Glomerular endothelial cell (primary cell): ENCODE results near the gene ST7. TPM values are rescaled to one million over a fixed set of nuclear protein-coding genes. Genes with fewer than 3 reads are reported as not detected.

Source experiments
- DNase-seq: peaks from one replicate; pipeline ENCODE4 v3.0.0-alpha.2; 2011; ENCODE audit warnings: low read depth, low spot score; ENCODE audit errors: extremely low read depth
- total RNA-seq: library from RNA; depleted of rRNA; stranded (reverse); fragments of >200 nt; gene quantifications from 2 replicates; pipeline ENCODE4 v1.2.3, GENCODE V29; 2015

ST7 gene
- total RNA-seq, 1 donor from 2014 or later = 24.4 TPM

- no peak for DNase-seq
Observed at GRCh38 chr7:117145333-117145732, 192.0 kb downstream of the ST7 start.

GRCh38 chr7:117146059-117146458 lies 192.8 kb downstream of the ST7 start:
- no peak for DNase-seq

- DNase-seq = no peak
Observed at GRCh38 chr7:117146511-117146910, 193.2 kb downstream of the ST7 start.

GRCh38 chr7:117148971-117149370 lies 195.7 kb downstream of the ST7 start:
- DNase-seq = no peak

- DNase-seq = no peak
Observed at GRCh38 chr7:117149692-117150091, 196.4 kb downstream of the ST7 start.

- DNase-seq = no peak
Observed at GRCh38 chr7:117152213-117153007, 199.1 kb downstream of the ST7 start.

- DNase-seq = no peak
Observed at GRCh38 chr7:117153016-117153545, 199.8 kb downstream of the ST7 start.

GRCh38 chr7:117154721-117155120 lies 201.4 kb downstream of the ST7 start:
- no peak for DNase-seq

GRCh38 chr7:117155694-117156093 lies 202.4 kb downstream of the ST7 start:
- no peak for DNase-seq

GRCh38 chr7:117157241-117158209 lies 204.2 kb downstream of the ST7 start:
- DNase-seq = no peak

- DNase-seq = no peak
Observed at GRCh38 chr7:117158941-117159697, 205.8 kb downstream of the ST7 start.

- no peak for DNase-seq
Observed at GRCh38 chr7:117163101-117163500, 209.8 kb downstream of the ST7 start.

- DNase-seq = no peak
Observed at GRCh38 chr7:117164620-117165019, 211.3 kb downstream of the ST7 start.

GRCh38 chr7:117165656-117166055 lies 212.4 kb downstream of the ST7 start:
- DNase-seq = no peak

GRCh38 chr7:117169907-117170306 lies 216.6 kb downstream of the ST7 start:
- DNase-seq = peak; percentile 78

GRCh38 chr7:117171106-117171505 lies 217.8 kb downstream of the ST7 start:
- DNase-seq = no peak

- no peak for DNase-seq
Observed at GRCh38 chr7:117172283-117172682, 219.0 kb downstream of the ST7 start.

- no peak for DNase-seq
Observed at GRCh38 chr7:117173035-117173770, 219.9 kb downstream of the ST7 start.

GRCh38 chr7:117176206-117176605 lies 222.9 kb downstream of the ST7 start:
- DNase-seq = no peak

GRCh38 chr7:117178600-117178999 lies 225.3 kb downstream of the ST7 start:
- no peak for DNase-seq
